ENCODE data around the gene KIF18B.

DNA sequence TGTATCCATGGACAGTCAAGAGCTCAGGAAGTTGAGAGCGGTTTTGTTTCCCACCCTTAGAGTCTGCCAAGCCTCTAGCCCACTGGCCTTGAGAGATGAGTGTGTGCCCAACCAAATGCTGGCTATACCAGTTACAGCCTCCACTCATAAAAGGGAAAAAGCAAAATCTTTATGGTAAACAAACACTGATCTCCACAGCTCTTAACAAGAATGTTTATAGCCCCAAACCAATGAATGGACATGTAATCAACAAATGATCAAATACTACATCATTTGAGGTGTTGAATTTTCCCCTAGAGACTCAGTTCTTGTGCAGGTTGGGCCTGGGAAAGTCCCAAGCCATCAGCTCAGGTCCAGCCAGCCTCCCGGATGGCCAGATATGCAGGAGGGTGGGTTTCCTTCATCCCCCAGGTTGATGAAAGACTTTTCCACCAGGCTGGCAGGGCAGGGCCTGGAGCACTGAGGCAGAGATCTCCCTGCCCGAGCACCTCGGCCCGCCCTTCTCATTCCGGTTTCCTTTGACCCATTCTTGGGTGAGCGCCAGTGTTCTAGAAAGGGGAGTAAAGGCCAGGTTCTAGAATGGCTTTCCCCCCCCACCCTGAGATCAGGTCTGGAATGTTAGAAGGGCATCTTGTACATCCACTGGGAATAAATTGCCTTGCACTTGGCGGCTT is 44.4 kb downstream of the KIF18B start:
- no peak for TF ChIP-seq NR3C1 (CRISPR knock-in tag; conservative IDR thresholded peaks at IDR 0.05; ENCODE audit: low read depth)
- no peak for TF ChIP-seq E2F4 (CRISPR knock-in tag; IDR thresholded peaks at IDR 0.05; ENCODE audit: borderline replicate concordance, low read depth)
- no peak for TF ChIP-seq NR1H2 (CRISPR knock-in tag; IDR thresholded peaks at IDR 0.05)
- TF ChIP-seq ZNF317 (CRISPR knock-in tag; IDR thresholded peaks at IDR 0.05; ENCODE audit: borderline replicate concordance, low read depth), result no peak
- no peak for TF ChIP-seq CTCF (IDR thresholded peaks at IDR 0.05)
- TF ChIP-seq TCF7 (CRISPR knock-in tag; IDR thresholded peaks at IDR 0.05; ENCODE audit: low read depth), result no peak
- no peak for TF ChIP-seq JUN (CRISPR knock-in tag; IDR thresholded peaks at IDR 0.05)
- no peak for TF ChIP-seq TEAD4 (CRISPR knock-in tag; IDR thresholded peaks at IDR 0.05)
